ENCODE data around the gene ADM2. TPM values are rescaled to one million over a fixed set of nuclear protein-coding genes. Genes with fewer than 3 reads are reported as not detected.

ADM2 gene
- total RNA-seq, 4 donors from 2014 or later, result not detected

GRCh38 chr22:50524676-50525103, 43.3 kb downstream of the ADM2 start:
- TF ChIP-seq EP300 (IDR thresholded peaks at IDR 0.05), result no peak
- no peak for TF ChIP-seq POLR2A (IDR thresholded peaks at IDR 0.05)
- TF ChIP-seq, protein P1, sequence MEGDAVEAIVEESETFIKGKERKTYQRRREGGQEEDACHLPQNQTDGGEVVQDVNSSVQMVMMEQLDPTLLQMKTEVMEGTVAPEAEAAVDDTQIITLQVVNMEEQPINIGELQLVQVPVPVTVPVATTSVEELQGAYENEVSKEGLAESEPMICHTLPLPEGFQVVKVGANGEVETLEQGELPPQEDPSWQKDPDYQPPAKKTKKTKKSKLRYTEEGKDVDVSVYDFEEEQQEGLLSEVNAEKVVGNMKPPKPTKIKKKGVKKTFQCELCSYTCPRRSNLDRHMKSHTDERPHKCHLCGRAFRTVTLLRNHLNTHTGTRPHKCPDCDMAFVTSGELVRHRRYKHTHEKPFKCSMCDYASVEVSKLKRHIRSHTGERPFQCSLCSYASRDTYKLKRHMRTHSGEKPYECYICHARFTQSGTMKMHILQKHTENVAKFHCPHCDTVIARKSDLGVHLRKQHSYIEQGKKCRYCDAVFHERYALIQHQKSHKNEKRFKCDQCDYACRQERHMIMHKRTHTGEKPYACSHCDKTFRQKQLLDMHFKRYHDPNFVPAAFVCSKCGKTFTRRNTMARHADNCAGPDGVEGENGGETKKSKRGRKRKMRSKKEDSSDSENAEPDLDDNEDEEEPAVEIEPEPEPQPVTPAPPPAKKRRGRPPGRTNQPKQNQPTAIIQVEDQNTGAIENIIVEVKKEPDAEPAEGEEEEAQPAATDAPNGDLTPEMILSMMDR (IDR thresholded peaks at IDR 0.05), result no peak
- no peak for DNase-seq (ENCODE audit: low spot score in 2 of 2)
- Histone ChIP-seq H3K4me3 (peak overlapping the region; percentile 50 to 93 (median 91)), H3K36me3 (peaks cover 0 to 45% (median 21%) of the 10 kb centered on the region in 3 donors), H3K27me3 (peaks cover 0 to 5% of the 10 kb centered on the region in 2 donors), H3K4me1 (peaks cover 0 to 52% (median 21%) of the 10 kb centered on the region in 4 donors), H3K9me3 (no peaks in the 10 kb centered on the region), H3K27ac (peak overlapping the region; percentile 12 to 95 (median 91))
- 9 to 10% methylated on average over 19 of the region's 19 CpGs for WGBS, 2 donors

DNA sequence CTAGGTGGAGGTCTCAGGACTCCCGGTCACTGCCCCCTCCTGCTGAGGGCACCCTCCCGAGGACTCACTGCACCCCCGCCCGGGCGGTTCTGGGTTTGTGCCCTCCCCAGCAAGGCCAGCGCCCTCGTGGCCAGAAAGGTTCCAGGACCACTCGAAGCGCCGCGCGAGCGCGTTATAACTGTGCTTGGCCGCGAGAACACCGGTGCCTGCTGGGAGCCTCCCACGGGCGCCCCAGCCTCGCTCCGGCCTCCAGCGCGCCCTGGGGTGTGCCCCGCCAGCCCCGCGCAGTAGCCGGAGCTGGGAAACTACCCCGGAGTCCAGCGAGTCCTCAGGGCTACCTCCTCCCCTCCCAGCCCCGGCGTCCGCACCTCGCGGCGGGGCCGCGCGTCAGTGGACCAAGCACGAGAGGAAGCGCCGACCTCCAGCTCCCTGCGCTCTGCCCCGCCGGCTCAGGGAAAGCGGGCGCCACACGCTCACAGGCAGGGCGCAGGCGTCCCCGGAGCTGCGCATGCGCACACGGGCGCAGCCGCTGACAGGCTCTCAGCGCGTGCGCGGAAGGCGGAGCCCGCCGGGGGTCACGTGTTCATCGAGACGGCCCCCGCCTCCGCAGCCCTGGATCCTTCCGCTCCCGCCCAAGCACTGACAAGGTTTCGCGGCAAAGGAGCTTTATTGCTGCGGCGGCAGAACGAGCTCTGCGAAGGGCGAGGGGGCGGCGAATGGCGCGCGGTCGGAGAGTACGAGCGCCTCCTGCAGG, 43.9 kb downstream of the ADM2 start, which contains the start of gene SCO2:
Gene SCO2, minus strand, starts transcription at position 495 of the 754 bp plus-strand sequence. CDS start 1,187 bp downstream, outside the sequence.
- DNase-seq (ENCODE audit: low spot score in 2 of 2), result peak; percentile 90 to 94
- 0% methylated on average over 31 to 62 of the region's 84 CpGs for WGBS, 2 donors
- H3K9me3 ChIP-seq, result no peaks in the 10 kb centered on the region
- peaks cover 0 to 39% (median 21%) of the 10 kb centered on the region in 3 donors for H3K36me3 ChIP-seq
- peaks cover 0 to 8% of the 10 kb centered on the region in 2 donors for H3K27me3 ChIP-seq
- peak within 1 kb of the TSS; percentile 50 to 93 (median 91) for H3K4me3 ChIP-seq
- peak; percentile 28 to 76 for TF ChIP-seq POLR2A (IDR thresholded peaks at IDR 0.05)
- TF ChIP-seq EP300 (IDR thresholded peaks at IDR 0.05), result peak; percentile 88 to 93
- TF ChIP-seq, protein P1 (IDR thresholded peaks at IDR 0.05), result peak in 3 of 5 experiments; percentile 52 to 68 (median 54)
- peak within 1 kb of the TSS; percentile 72 to 95 (median 91) for H3K27ac ChIP-seq
- peaks cover 0 to 57% (median 23%) of the 10 kb centered on the region in 4 donors for H3K4me1 ChIP-seq

DNA sequence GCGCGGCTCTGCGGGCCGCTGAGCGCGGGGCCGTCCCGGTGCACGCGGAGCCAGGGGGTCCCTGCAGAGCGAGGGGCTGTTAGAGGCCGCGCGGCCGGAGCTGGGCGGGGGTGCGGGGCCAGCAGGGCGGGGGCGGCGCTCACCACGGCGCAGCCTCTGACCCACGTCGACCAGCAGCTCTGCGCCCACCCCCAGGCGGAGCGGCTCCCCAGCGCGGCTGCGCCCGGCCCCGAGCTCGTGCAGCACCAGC, 44.4 kb downstream of the ADM2 start:
- peaks cover 0 to 34% (median 21%) of the 10 kb centered on the region in 3 donors for H3K36me3 ChIP-seq
- 0 to 3% methylated on average over 6 to 18 of the region's 33 CpGs for WGBS, 2 donors
- TF ChIP-seq EP300 (IDR thresholded peaks at IDR 0.05), result no peak
- TF ChIP-seq, protein P1 (IDR thresholded peaks at IDR 0.05), result peak in 2 of 5 experiments; percentile 54 to 56
- no peaks in the 10 kb centered on the region for H3K9me3 ChIP-seq
- H3K4me1 ChIP-seq, result peaks cover 0 to 63% (median 28%) of the 10 kb centered on the region in 4 donors
- peak overlapping the region; percentile 50 to 93 (median 91) for H3K4me3 ChIP-seq
- H3K27me3 ChIP-seq, result peaks cover 0 to 13% of the 10 kb centered on the region in 2 donors
- peak overlapping the region; percentile 72 to 95 (median 91) for H3K27ac ChIP-seq
- no peak for DNase-seq (ENCODE audit: low spot score in 2 of 2)

DNA sequence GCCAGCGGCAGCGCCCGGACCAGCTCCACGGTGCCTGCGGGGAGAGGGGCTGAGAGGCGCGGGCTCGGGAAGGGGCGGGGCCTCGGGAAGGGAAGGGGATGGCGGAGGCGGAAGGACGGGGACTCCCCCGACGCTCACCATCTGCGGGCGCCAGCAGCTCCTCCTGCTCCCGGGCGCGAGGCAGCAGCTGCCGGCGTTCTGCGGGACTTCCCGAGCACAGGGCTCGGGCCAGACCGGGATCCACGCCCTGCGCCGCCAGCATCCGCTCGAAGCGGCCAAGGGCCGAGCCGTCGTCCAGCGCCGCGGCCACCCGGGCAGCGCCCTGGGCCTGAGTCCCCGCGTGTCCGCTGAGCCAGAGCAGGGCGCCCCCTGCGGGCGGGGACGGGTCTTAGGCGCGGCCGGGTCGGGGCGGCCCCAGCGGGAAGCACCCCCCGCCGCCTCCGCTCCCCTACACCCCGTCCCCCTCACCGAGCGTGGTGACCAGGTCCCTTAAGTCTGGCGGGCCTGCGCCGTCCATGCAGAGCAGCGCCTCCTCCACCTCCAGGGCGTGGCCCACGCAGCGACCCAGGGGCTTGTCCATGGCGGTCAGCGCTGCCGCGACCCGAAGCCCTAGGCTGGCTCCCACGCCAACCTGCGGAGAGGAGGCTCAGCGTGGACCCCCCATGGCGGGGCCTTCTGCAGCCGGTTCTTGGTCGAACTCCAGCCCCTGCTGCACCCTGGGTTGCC, 44.9 kb downstream of the ADM2 start:
- peaks cover 0 to 29% (median 21%) of the 10 kb centered on the region in 3 donors for H3K36me3 ChIP-seq
- 2 to 4% methylated on average over 13 to 20 of the region's 77 CpGs for WGBS, 2 donors
- H3K9me3 ChIP-seq, result no peaks in the 10 kb centered on the region
- H3K4me3 ChIP-seq, result peak overlapping the region; percentile 50 to 93 (median 91)
- TF ChIP-seq POLR2A (IDR thresholded peaks at IDR 0.05) (peak in 1 of 2 donors; percentile 1), EP300 (IDR thresholded peaks at IDR 0.05) (no peak)
- TF ChIP-seq, protein P1 (IDR thresholded peaks at IDR 0.05), result peak; percentile 64 to 77 (median 67)
- peaks cover 0 to 18% of the 10 kb centered on the region in 2 donors for H3K27me3 ChIP-seq
- peak in 1 of 2 donors; percentile 48 for DNase-seq (ENCODE audit: low spot score in 2 of 2)
- peak overlapping the region; percentile 72 to 95 (median 91) for H3K27ac ChIP-seq
- H3K4me1 ChIP-seq, result peaks cover 0 to 67% (median 30%) of the 10 kb centered on the region in 4 donors
